CD4-positive, CD25-positive, alpha-beta regulatory T cell (primary cell): ENCODE data around the gene LRRC75B. TPM values are rescaled to one million over a fixed set of nuclear protein-coding genes. Genes with fewer than 3 reads are reported as not detected.
A peak's percentile ranks its signal among the peaks of the same experiment; 100 is the strongest.
"Not testable (repeated sequence)": the region's sequence is repeated elsewhere in the genome, so short reads cannot be mapped to it uniquely, and the experiment has no call there.

Experiments used
- ATAC-seq, 2 donors: fragments of 150-1000 bp; cut with Tn5 transposase; one replicate each; pipeline ENCODE4 v1.10.0; 2021; ENCODE audit warnings: low read depth in 2 of 2, moderate number of reproducible peaks in 2 of 2, moderate library complexity in 1 of 2
- DNase-seq, 3 donors: peaks; one replicate each; pipeline versions ENCODE4 v3.0.0 to v3.0.0-alpha.2; 2012 to 2022; ENCODE audit warnings: mixed read lengths in 1 of 3
- H3K27ac ChIP-seq: one replicate; pipeline ENCODE4 v1.7.0; 2013; ENCODE audit warnings: mild to moderate bottlenecking, low read length; ENCODE audit not compliant: insufficient read depth, poor library complexity, severe bottlenecking
- H3K27me3 ChIP-seq: one replicate; pipeline ENCODE4 v1.7.0; 2013; ENCODE audit warnings: low read length; ENCODE audit not compliant: control insufficient read depth, insufficient read depth
- H3K36me3 ChIP-seq: one replicate; pipeline ENCODE4 v1.7.0; 2013; ENCODE audit warnings: mild to moderate bottlenecking, low read length, moderate library complexity; ENCODE audit not compliant: control insufficient read depth, insufficient read depth
- H3K4me1 ChIP-seq: 2 replicates; pipeline ENCODE4 v1.7.0; 2013; ENCODE audit warnings: mild to moderate bottlenecking, low read length; ENCODE audit not compliant: insufficient read depth, control insufficient read depth, poor library complexity, severe bottlenecking
- H3K4me3 ChIP-seq: one replicate; pipeline ENCODE4 v1.7.0; 2013; ENCODE audit warnings: low read depth, mild to moderate bottlenecking, low read length, moderate library complexity
- H3K9me3 ChIP-seq, 2 experiments: 1 replicate in 1 of 2; 2 replicates in 1 of 2; pipeline ENCODE4 v1.7.0; 2013; ENCODE audit warnings: low read length in 2 of 2, mild to moderate bottlenecking in 1 of 2, moderate library complexity in 1 of 2; ENCODE audit not compliant: control insufficient read depth in 2 of 2
- H3K27ac Mint-ChIP-seq, 3 donors: one replicate each; pipeline ENCODE4 v1.8.0; 2020 to 2022; ENCODE audit warnings: mild to moderate bottlenecking in 3 of 3, mixed read lengths in 3 of 3, moderate library complexity in 2 of 3
- H3K27me3 Mint-ChIP-seq: one replicate; pipeline ENCODE4 v1.8.0; 2022; ENCODE audit warnings: mild to moderate bottlenecking, mixed read lengths
- H3K36me3 Mint-ChIP-seq: one replicate; pipeline ENCODE4 v1.8.0; 2020; ENCODE audit warnings: mixed read lengths
- H3K4me1 Mint-ChIP-seq, 4 donors: one replicate each; pipeline ENCODE4 v1.8.0; 2020 to 2022; ENCODE audit warnings: mixed read lengths in 4 of 4, mild to moderate bottlenecking in 1 of 4
- H3K4me3 Mint-ChIP-seq, 4 donors: one replicate each; pipeline ENCODE4 v1.8.0; 2020 to 2022; ENCODE audit warnings: mild to moderate bottlenecking in 4 of 4, mixed read lengths in 4 of 4, moderate library complexity in 3 of 4
- H3K9me3 Mint-ChIP-seq, 7 donors: one replicate each; pipeline ENCODE4 v1.8.0; 2020 to 2022; ENCODE audit warnings: mixed read lengths in 7 of 7, mild to moderate bottlenecking in 3 of 7, moderate library complexity in 2 of 7
- polyA plus RNA-seq, 4 donors: library from polyadenylated mRNA; unstranded; fragments of 300-500 nt; fragmentation: Illumina TruSeq; gene quantifications; one replicate each; pipeline ENCODE4 v1.2.3, GENCODE V29; 2021
- total RNA-seq: library from RNA; stranded (reverse); gene quantifications from one replicate; pipeline ENCODE4 v1.2.3, GENCODE V29; 2022

LRRC75B gene
- total and polyA plus RNA-seq, 5 donors from 2014 or later: 0.29 TPM; not detected in 4

- H3K4me3 Mint-ChIP-seq, H3K27me3 ChIP-seq, ATAC-seq, H3K27me3 Mint-ChIP-seq, H3K27ac ChIP-seq, H3K36me3 Mint-ChIP-seq, H3K27ac Mint-ChIP-seq, H3K36me3 ChIP-seq, H3K9me3 ChIP-seq, H3K9me3 Mint-ChIP-seq, H3K4me3 ChIP-seq, H3K4me1 ChIP-seq, DNase-seq: not testable (repeated sequence)
- peaks cover 4 to 31% (median 13%) of the 10 kb centered on the region in 4 donors for H3K4me1 Mint-ChIP-seq
These were observed 7.3 kb upstream of the LRRC75B start for GRCh38 chr22:24599958-24600715.

DNA sequence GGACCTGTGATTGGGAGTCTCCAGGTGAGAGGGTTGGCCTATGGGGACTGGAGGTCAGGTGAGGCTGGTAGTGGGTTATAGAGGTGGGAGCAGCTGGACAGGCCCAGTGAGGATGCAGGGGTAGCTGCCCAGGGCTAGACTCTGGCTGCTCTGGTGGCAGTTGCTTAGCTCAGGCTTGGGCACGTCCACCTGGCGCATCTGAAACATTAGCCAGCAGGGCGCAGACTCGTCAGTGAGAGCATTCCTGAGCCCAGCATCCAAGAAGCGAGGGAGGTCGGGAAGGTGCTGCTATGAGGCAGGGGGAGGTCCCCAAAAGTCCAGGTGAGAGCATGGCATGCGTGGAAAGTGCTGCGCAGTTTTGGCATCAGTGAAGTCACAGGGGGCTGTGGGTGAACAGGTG, 6.6 kb upstream of the LRRC75B start:
- no peak overlapping the region for H3K27ac Mint-ChIP-seq

GRCh38 chr22:24597076-24597475, 4.2 kb upstream of the LRRC75B start:
- DNase-seq, H3K4me3 Mint-ChIP-seq, H3K9me3 Mint-ChIP-seq, H3K27ac ChIP-seq, H3K36me3 ChIP-seq, H3K4me3 ChIP-seq, H3K36me3 Mint-ChIP-seq, H3K27ac Mint-ChIP-seq, H3K27me3 ChIP-seq, ATAC-seq, H3K27me3 Mint-ChIP-seq, H3K9me3 ChIP-seq: not testable (repeated sequence)
- peaks cover 11% of the 10 kb centered on the region for H3K4me1 ChIP-seq
- peaks cover 0 to 17% (median 3%) of the 10 kb centered on the region in 4 donors for H3K4me1 Mint-ChIP-seq

More for the DNA sequence above, 6.6 kb upstream of the LRRC75B start:
- Mint-ChIP-seq H3K9me3 (no peaks in the 10 kb centered on the region), H3K36me3 (no peaks in the 10 kb centered on the region), H3K4me3 (no peak overlapping the region), H3K4me1 (peaks cover 4 to 28% (median 13%) of the 10 kb centered on the region in 4 donors), H3K27me3 (no peaks in the 10 kb centered on the region)
- Histone ChIP-seq H3K9me3 (no peaks in the 10 kb centered on the region), H3K4me3 (no peak overlapping the region), H3K36me3 (no peaks in the 10 kb centered on the region), H3K27me3 (no peaks in the 10 kb centered on the region), H3K27ac (no peak overlapping the region), H3K4me1 (peaks cover 7% of the 10 kb centered on the region)
- ATAC-seq (no peak), DNase-seq (no peak)

GRCh38 chr22:24595863-24596262, 3.0 kb upstream of the LRRC75B start:
- Mint-ChIP-seq H3K9me3 (no peaks in the 10 kb centered on the region), H3K4me1 (peaks cover 0 to 14% (median 3%) of the 10 kb centered on the region in 4 donors), H3K36me3 (peaks cover 4% of the 10 kb centered on the region), H3K27me3 (no peaks in the 10 kb centered on the region), H3K27ac (no peak overlapping the region), H3K4me3 (no peak overlapping the region)
- Histone ChIP-seq H3K27me3 (no peaks in the 10 kb centered on the region), H3K4me3 (no peak overlapping the region), H3K4me1 (peaks cover 4% of the 10 kb centered on the region), H3K36me3 (no peaks in the 10 kb centered on the region), H3K9me3 (no peaks in the 10 kb centered on the region), H3K27ac (no peak overlapping the region)
- no peak for ATAC-seq
- DNase-seq: no peak

- Histone ChIP-seq H3K27ac (no peak overlapping the region), H3K36me3 (no peaks in the 10 kb centered on the region), H3K4me3 (no peak overlapping the region), H3K27me3 (no peaks in the 10 kb centered on the region), H3K9me3 (no peaks in the 10 kb centered on the region), H3K4me1 (peaks cover 4% of the 10 kb centered on the region)
- H3K4me3 Mint-ChIP-seq: no peak overlapping the region
- no peak overlapping the region for H3K27ac Mint-ChIP-seq
- DNase-seq (no peak), ATAC-seq (no peak)
- no peaks in the 10 kb centered on the region for H3K9me3 Mint-ChIP-seq
- no peaks in the 10 kb centered on the region for H3K27me3 Mint-ChIP-seq
- peaks cover 0 to 11% (median 3%) of the 10 kb centered on the region in 4 donors for H3K4me1 Mint-ChIP-seq
- peaks cover 10% of the 10 kb centered on the region for H3K36me3 Mint-ChIP-seq
These were observed 2.4 kb upstream of the LRRC75B start for GRCh38 chr22:24595228-24595627.

- Histone ChIP-seq H3K36me3 (no peaks in the 10 kb centered on the region), H3K9me3 (no peaks in the 10 kb centered on the region), H3K27me3 (no peaks in the 10 kb centered on the region), H3K27ac (no peak overlapping the region), H3K4me3 (no peak overlapping the region), H3K4me1 (peaks cover 4% of the 10 kb centered on the region)
- H3K4me1 Mint-ChIP-seq: peaks cover 0 to 11% (median 3%) of the 10 kb centered on the region in 4 donors
- DNase-seq: no peak
- no peak for ATAC-seq
- no peaks in the 10 kb centered on the region for H3K9me3 Mint-ChIP-seq
- H3K27me3 Mint-ChIP-seq: no peaks in the 10 kb centered on the region
- no peak overlapping the region for H3K27ac Mint-ChIP-seq
- peaks cover 10% of the 10 kb centered on the region for H3K36me3 Mint-ChIP-seq
- no peak overlapping the region for H3K4me3 Mint-ChIP-seq
These were observed 1.8 kb upstream of the LRRC75B start for GRCh38 chr22:24594569-24595120.

- H3K9me3 ChIP-seq: no peaks in the 10 kb centered on the region
- H3K27me3 ChIP-seq: no peaks in the 10 kb centered on the region
- peaks cover 10% of the 10 kb centered on the region for H3K36me3 Mint-ChIP-seq
- H3K4me3 Mint-ChIP-seq: peak overlapping the region in 1 of 4 donors; percentile 68
- H3K27ac Mint-ChIP-seq: no peak overlapping the region
- H3K27me3 Mint-ChIP-seq: no peaks in the 10 kb centered on the region
- H3K4me1 Mint-ChIP-seq: peaks cover 0 to 9% (median 2%) of the 10 kb centered on the region in 4 donors
- H3K4me3 ChIP-seq: no peak overlapping the region
- ATAC-seq: no peak
- H3K9me3 Mint-ChIP-seq: no peaks in the 10 kb centered on the region
- DNase-seq: peak in 1 of 3 donors; percentile 13
- H3K4me1 ChIP-seq: peaks cover 4% of the 10 kb centered on the region
- no peaks in the 10 kb centered on the region for H3K36me3 ChIP-seq
- no peak overlapping the region for H3K27ac ChIP-seq
These were observed 1.1 kb upstream of the LRRC75B start for GRCh38 chr22:24593836-24594568.
